ACHN (cell line): Measurements from ENCODE around the gene GAS2L1.

ENCODE experiments used
- DNase-seq: peaks from one replicate; pipeline ENCODE4 v3.0.0-alpha.2; 2015
- in situ Hi-C: cut with HindIII; loops from 2 replicates; pipeline ENCODE4 v1.10.0; 2017; ENCODE audit warnings: low sequenced_read_pairs, low pct_ligation_motif_present, low pct_unique_long_range_greater_than_20kb

GAS2L1 gene

GRCh38 chr22:29270475-29271271 lies 35.8 kb upstream of the GAS2L1 start:
- in situ Hi-C loops = no loop called here
- DNase-seq = no peak

- in situ Hi-C loops = no loop called here
Measured at GRCh38 chr22:29272624-29273023, 33.8 kb upstream of the GAS2L1 start.

GRCh38 chr22:29275167-29275566 lies 31.3 kb upstream of the GAS2L1 start:
- in situ Hi-C loops = no loop called here
- no peak for DNase-seq

More at GRCh38 chr22:29272624-29273023, 33.8 kb upstream of the GAS2L1 start:
- DNase-seq = no peak

- DNase-seq = no peak
- in situ Hi-C loops = no loop called here
Measured at GRCh38 chr22:29275819-29276565, 30.5 kb upstream of the GAS2L1 start.

GRCh38 chr22:29277927-29278326 lies 28.5 kb upstream of the GAS2L1 start:
- in situ Hi-C loops = no loop called here
- DNase-seq = no peak

- no peak for DNase-seq
- in situ Hi-C loops = no loop called here
Measured at GRCh38 chr22:29284196-29284595, 22.3 kb upstream of the GAS2L1 start.

GRCh38 chr22:29288837-29289236 lies 17.6 kb upstream of the GAS2L1 start:
- DNase-seq = no peak
- in situ Hi-C loops = no loop called here

- in situ Hi-C loops = no loop called here
- DNase-seq = no peak
Measured at GRCh38 chr22:29290061-29290460, 16.4 kb upstream of the GAS2L1 start.

GRCh38 chr22:29291215-29291614 lies 15.2 kb upstream of the GAS2L1 start:
- DNase-seq = no peak

GRCh38 chr22:29292379-29292778 lies 14.1 kb upstream of the GAS2L1 start:
- DNase-seq = no peak
- in situ Hi-C loops = no loop called here

More at GRCh38 chr22:29291215-29291614, 15.2 kb upstream of the GAS2L1 start:
- in situ Hi-C loops = no loop called here

GRCh38 chr22:29298641-29299040 lies 7.8 kb upstream of the GAS2L1 start:
- in situ Hi-C loops = no loop called here
- DNase-seq = no peak

- in situ Hi-C loops = no loop called here
- no peak for DNase-seq
Measured at GRCh38 chr22:29299136-29299900, 7.1 kb upstream of the GAS2L1 start.

- no peak for DNase-seq
- in situ Hi-C loops = no loop called here
Measured at GRCh38 chr22:29300467-29300806, 6.0 kb upstream of the GAS2L1 start.

GRCh38 chr22:29300807-29301601 lies 5.4 kb upstream of the GAS2L1 start:
- in situ Hi-C loops = no loop called here
- no peak for DNase-seq

GRCh38 chr22:29301716-29302401 lies 4.6 kb upstream of the GAS2L1 start:
- DNase-seq = no peak
- in situ Hi-C loops = no loop called here

- no peak for DNase-seq
- in situ Hi-C loops = no loop called here
Measured at GRCh38 chr22:29302402-29302680, 4.1 kb upstream of the GAS2L1 start.

GRCh38 chr22:29302681-29303465 lies 3.6 kb upstream of the GAS2L1 start:
- DNase-seq = no peak
- in situ Hi-C loops = no loop called here

- DNase-seq = no peak
Measured at GRCh38 chr22:29305836-29306174, 645 bp upstream of the GAS2L1 start.

More at GRCh38 chr22:29305836-29306174, 645 bp upstream of the GAS2L1 start:
- in situ Hi-C loops = no loop called here
